ENCODE measurements around the gene RASGRF2.

Gene RASGRF2

GRCh38 chr5:81188962-81189361, 228.8 kb downstream of the RASGRF2 start:
- no peak for TF ChIP-seq CTCF (IDR thresholded peaks at IDR 0.05; ENCODE audit: low read depth, low read length, missing control alignments)
- DNase-seq (ENCODE audit: extremely low read depth, low read depth): no peak
- no peak overlapping the region for H3K4me3 ChIP-seq (replicated peaks; ENCODE audit: low read depth, low read length)

GRCh38 chr5:81189875-81190498, 229.8 kb downstream of the RASGRF2 start:
- no peak for TF ChIP-seq CTCF (IDR thresholded peaks at IDR 0.05; ENCODE audit: low read depth, low read length, missing control alignments)
- no peak overlapping the region for H3K4me3 ChIP-seq (replicated peaks; ENCODE audit: low read depth, low read length)
- no peak for DNase-seq (ENCODE audit: extremely low read depth, low read depth)

- no peak overlapping the region for H3K4me3 ChIP-seq (replicated peaks; ENCODE audit: low read depth, low read length)
- DNase-seq (ENCODE audit: extremely low read depth, low read depth): no peak
- TF ChIP-seq CTCF (IDR thresholded peaks at IDR 0.05; ENCODE audit: low read depth, low read length, missing control alignments): no peak
Observed at GRCh38 chr5:81191726-81192372, 231.7 kb downstream of the RASGRF2 start.

GRCh38 chr5:81192373-81192750, 232.2 kb downstream of the RASGRF2 start:
- no peak for TF ChIP-seq CTCF (IDR thresholded peaks at IDR 0.05; ENCODE audit: low read depth, low read length, missing control alignments)
- no peak overlapping the region for H3K4me3 ChIP-seq (replicated peaks; ENCODE audit: low read depth, low read length)
- no peak for DNase-seq (ENCODE audit: extremely low read depth, low read depth)

GRCh38 chr5:81194633-81195334, 234.6 kb downstream of the RASGRF2 start:
- H3K4me3 ChIP-seq (replicated peaks; ENCODE audit: low read depth, low read length): no peak overlapping the region
- peak; percentile 36 for DNase-seq (ENCODE audit: extremely low read depth, low read depth)
- peak; percentile 97 for TF ChIP-seq CTCF (IDR thresholded peaks at IDR 0.05; ENCODE audit: low read depth, low read length, missing control alignments)

- no peak overlapping the region for H3K4me3 ChIP-seq (replicated peaks; ENCODE audit: low read depth, low read length)
- no peak for DNase-seq (ENCODE audit: extremely low read depth, low read depth)
- TF ChIP-seq CTCF (IDR thresholded peaks at IDR 0.05; ENCODE audit: low read depth, low read length, missing control alignments): no peak
Observed at GRCh38 chr5:81195335-81195929, 235.3 kb downstream of the RASGRF2 start.

Measured in HFF-Myc (cell line).